ENCODE results near the gene RHOBTB1.

GRCh38 chr10:60821656-60822055, 122.3 kb downstream of the RHOBTB1 start:
- TF ChIP-seq, protein P1, sequence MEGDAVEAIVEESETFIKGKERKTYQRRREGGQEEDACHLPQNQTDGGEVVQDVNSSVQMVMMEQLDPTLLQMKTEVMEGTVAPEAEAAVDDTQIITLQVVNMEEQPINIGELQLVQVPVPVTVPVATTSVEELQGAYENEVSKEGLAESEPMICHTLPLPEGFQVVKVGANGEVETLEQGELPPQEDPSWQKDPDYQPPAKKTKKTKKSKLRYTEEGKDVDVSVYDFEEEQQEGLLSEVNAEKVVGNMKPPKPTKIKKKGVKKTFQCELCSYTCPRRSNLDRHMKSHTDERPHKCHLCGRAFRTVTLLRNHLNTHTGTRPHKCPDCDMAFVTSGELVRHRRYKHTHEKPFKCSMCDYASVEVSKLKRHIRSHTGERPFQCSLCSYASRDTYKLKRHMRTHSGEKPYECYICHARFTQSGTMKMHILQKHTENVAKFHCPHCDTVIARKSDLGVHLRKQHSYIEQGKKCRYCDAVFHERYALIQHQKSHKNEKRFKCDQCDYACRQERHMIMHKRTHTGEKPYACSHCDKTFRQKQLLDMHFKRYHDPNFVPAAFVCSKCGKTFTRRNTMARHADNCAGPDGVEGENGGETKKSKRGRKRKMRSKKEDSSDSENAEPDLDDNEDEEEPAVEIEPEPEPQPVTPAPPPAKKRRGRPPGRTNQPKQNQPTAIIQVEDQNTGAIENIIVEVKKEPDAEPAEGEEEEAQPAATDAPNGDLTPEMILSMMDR (IDR thresholded peaks at IDR 0.05), result no peak
- TF ChIP-seq POLR2A (IDR thresholded peaks at IDR 0.05), result no peak
